H1 (cell line): Measurements from ENCODE around the gene SMIM15. TPM values are rescaled to one million over a fixed set of nuclear protein-coding genes. Genes with fewer than 3 reads are reported as not detected.
"Not testable (repeated sequence)": the region's sequence is repeated elsewhere in the genome, so short reads cannot be mapped to it uniquely, and the experiment has no call there.

ENCODE experiments used
- CTCF ChIA-PET: fragments of 300-600 bp; sonication (Branson Sonifier 250); formaldehyde crosslinking; loops from one replicate; lab custom pipeline; 2021; ENCODE audit not compliant: partially characterized antibody; lab: Charles Lee
- POLR2A ChIA-PET: fragments of 300-600 bp; sonication (Branson Sonifier 250); formaldehyde crosslinking; loops from one replicate; lab custom pipeline; 2021; ENCODE audit warnings: inconsistent platforms; ENCODE audit not compliant: partially characterized antibody; lab: Charles Lee
- DNase-seq, 2 experiments: peaks; one replicate each; pipeline versions ENCODE4 v3.0.0 to v3.0.0-alpha.2; 2010 to 2022; ENCODE audit warnings: low spot score in 2 of 2, low read depth in 1 of 2, mixed read lengths in 1 of 2
- FAIRE-seq: peaks from 2 replicates; lab custom pipeline; 2011; peaks lifted over from hg19 to GRCh38; lab: Jason Lieb, UNC
- H2AFZ ChIP-seq: 2 replicates; pipeline ENCODE4 v1.8.1; 2012; ENCODE audit warnings: low read length, inconsistent platforms
- H2AK5ac ChIP-seq: 2 replicates; pipeline ENCODE4 v1.6.1; 2013; ENCODE audit warnings: low read depth, low read length
- H2BK120ac ChIP-seq: replicated peaks from 2 replicates; pipeline ENCODE3; 2013; ENCODE audit warnings: low read depth, low read length, inconsistent platforms
- H2BK12ac ChIP-seq: 2 replicates; pipeline ENCODE4 v1.6.1; 2013; ENCODE audit warnings: low read depth, low read length
- H2BK15ac ChIP-seq: 2 replicates; pipeline ENCODE4 v1.6.1; 2013; ENCODE audit warnings: low read length
- H2BK20ac ChIP-seq: 2 replicates; pipeline ENCODE4 v1.6.1; 2013; ENCODE audit warnings: low read length
- H2BK5ac ChIP-seq: 2 replicates; pipeline ENCODE4 v1.6.1; 2013; ENCODE audit warnings: low read depth, low read length
- H3K14ac ChIP-seq: 2 replicates; pipeline ENCODE4 v1.6.1; 2013; ENCODE audit warnings: inconsistent platforms; ENCODE audit not compliant: insufficient read length
- H3K18ac ChIP-seq: 2 replicates; pipeline ENCODE4 v1.6.1; 2013; ENCODE audit warnings: low read length; ENCODE audit errors: extremely low read depth
- H3K23ac ChIP-seq: 2 replicates; pipeline ENCODE4 v1.6.1; 2013; ENCODE audit warnings: inconsistent platforms; ENCODE audit not compliant: insufficient read length
- H3K23me2 ChIP-seq: 2 replicates; pipeline ENCODE4 v1.6.1; 2013; ENCODE audit warnings: low read depth, low read length
- H3K27ac ChIP-seq: 2 replicates; pipeline ENCODE4 v1.6.1; 2011; ENCODE audit warnings: low read depth, low read length, inconsistent platforms
- H3K27me3 ChIP-seq, 4 experiments: replicated peaks in 1 of 4; 1 replicate in 1 of 4; 2 replicates in 3 of 4; pipeline versions ENCODE4 v1.6.1 to v1.8.1; 2011 to 2013; ENCODE audit warnings: low read length in 3 of 4, mild to moderate bottlenecking in 3 of 4, inconsistent platforms in 2 of 4, mixed read lengths in 2 of 4, moderate library complexity in 1 of 4; ENCODE audit not compliant: control insufficient read depth in 3 of 4, insufficient read depth in 3 of 4; ENCODE audit errors: extremely low read depth in 1 of 4
- H3K36me3 ChIP-seq, 4 experiments: 2 replicates each; pipeline versions ENCODE4 v1.6.1 to v1.8.1; 2011 to 2013; ENCODE audit warnings: mild to moderate bottlenecking in 4 of 4, low read length in 3 of 4, moderate library complexity in 2 of 4, control low read depth in 1 of 4, inconsistent platforms in 1 of 4; ENCODE audit not compliant: insufficient read depth in 4 of 4, control insufficient read depth in 2 of 4
- H3K4ac ChIP-seq: replicated peaks from 2 replicates; pipeline ENCODE3; 2013; ENCODE audit warnings: low read length, low read depth, mixed read lengths, inconsistent platforms; ENCODE audit not compliant: insufficient read length
- H3K4me1 ChIP-seq, 4 experiments: replicated peaks in 1 of 4; 1 replicate in 1 of 4; 2 replicates in 3 of 4; pipeline versions ENCODE4 v1.6.1 to v1.8.1; 2011 to 2013; ENCODE audit warnings: low read length in 3 of 4, inconsistent platforms in 2 of 4, mixed read lengths in 1 of 4; ENCODE audit not compliant: insufficient read depth in 4 of 4, control insufficient read depth in 3 of 4
- H3K4me2 ChIP-seq, 2 experiments: 2 replicates each; pipeline versions ENCODE4 v1.6.1 to v1.8.1; 2011 to 2013; ENCODE audit warnings: low read depth in 2 of 2, low read length in 2 of 2, control low read depth in 1 of 2, inconsistent platforms in 1 of 2, mild to moderate bottlenecking in 1 of 2; ENCODE audit not compliant: insufficient read depth in 1 of 2
- H3K4me3 ChIP-seq, 4 experiments: fragments of 200-600, 300-600 bp in 1 of 4; sonication (generic), shearing (Covaris generic), sonication (Bioruptor Twin) in 1 of 4; 2 replicates each; pipeline versions ENCODE4 v1.5.1 to v1.8.1; 2011 to 2016; ENCODE audit warnings: low read length in 4 of 4, low read depth in 3 of 4, control low read depth in 2 of 4, inconsistent platforms in 2 of 4, mild to moderate bottlenecking in 2 of 4, mixed read lengths in 1 of 4, moderate library complexity in 1 of 4; ENCODE audit not compliant: insufficient read depth in 2 of 4; ENCODE audit errors: extremely low read depth in 1 of 4
- H3K56ac ChIP-seq: replicated peaks from 2 replicates; pipeline ENCODE3; 2013; ENCODE audit warnings: low read depth, mild to moderate bottlenecking, mixed read lengths, low read length, inconsistent platforms; ENCODE audit not compliant: insufficient read length
- H3K79me1 ChIP-seq: 2 replicates; pipeline ENCODE4 v1.6.1; 2013; ENCODE audit warnings: low read depth, low read length, control low read depth
- H3K79me2 ChIP-seq, 2 experiments: 2 replicates each; pipeline versions ENCODE4 v1.6.1 to v1.8.1; 2012 to 2013; ENCODE audit warnings: low read length in 2 of 2, mild to moderate bottlenecking in 2 of 2, inconsistent platforms in 1 of 2; ENCODE audit not compliant: insufficient read depth in 2 of 2, control insufficient read depth in 1 of 2
- H3K9ac ChIP-seq, 4 experiments: replicated peaks in 1 of 4; 1 replicate in 1 of 4; 2 replicates in 3 of 4; pipeline versions ENCODE4 v1.6.1 to v1.8.1; 2011 to 2013; ENCODE audit warnings: low read depth in 3 of 4, low read length in 3 of 4, control low read depth in 2 of 4, mild to moderate bottlenecking in 2 of 4, moderate library complexity in 2 of 4, inconsistent platforms in 1 of 4; ENCODE audit errors: extremely low read depth in 1 of 4
- H3K9me3 ChIP-seq, 2 experiments: 2 replicates each; pipeline versions ENCODE4 v1.6.1 to v1.8.1; 2012 to 2013; ENCODE audit warnings: mild to moderate bottlenecking in 2 of 2, moderate library complexity in 2 of 2, control low read depth in 1 of 2, inconsistent platforms in 1 of 2, low read depth in 1 of 2, low read length in 1 of 2, mixed read lengths in 1 of 2; ENCODE audit not compliant: insufficient read depth in 2 of 2
- H4K20me1 ChIP-seq, 2 experiments: replicated peaks in 1 of 2; 2 replicates each; pipeline versions ENCODE3 to v1.8.1; 2011 to 2013; ENCODE audit warnings: inconsistent platforms in 2 of 2, low read length in 2 of 2, mild to moderate bottlenecking in 1 of 2; ENCODE audit not compliant: insufficient read depth in 2 of 2, control insufficient read depth in 1 of 2
- H4K5ac ChIP-seq: 2 replicates; pipeline ENCODE4 v1.6.1; 2013; ENCODE audit warnings: low read length, low read depth, mixed read lengths, inconsistent platforms; ENCODE audit not compliant: insufficient read length
- H4K8ac ChIP-seq: 2 replicates; pipeline ENCODE4 v1.8.0; 2013; ENCODE audit warnings: mild to moderate bottlenecking, moderate library complexity, low read length, inconsistent platforms; ENCODE audit not compliant: insufficient read depth; ENCODE audit errors: extremely low read depth
- H4K91ac ChIP-seq: replicated peaks from 2 replicates; pipeline ENCODE3; 2013; ENCODE audit warnings: low read length, mixed read lengths, inconsistent platforms; ENCODE audit not compliant: insufficient read length
- polyA plus RNA-seq, 7 experiments: library from polyadenylated mRNA; depleted of rRNA in 3 of 7; stranded (reverse) in 5 of 7; unstranded in 2 of 7; fragments of >200 nt in 5 of 7; fragments of 200-250 nt in 2 of 7; gene quantifications; 1 replicate in 5 of 7; 2 replicates in 1 of 7; 4 replicates in 1 of 7; pipeline versions ENCODE4 v1.2.1 to v1.2.3, GENCODE V29; 2011 to 2013; ENCODE audit warnings: missing spikeins in 2 of 7, mixed read lengths in 2 of 7
- total RNA-seq: library from RNA; stranded (reverse); fragmentation: NEBNext Ultra II Directional; extraction: Animal tissue kit (Norgen Biotek cat#: 25700); gene quantifications from 2 replicates; pipeline ENCODE4 v1.2.1, GENCODE V29; 2021

Gene SMIM15
- total and polyA plus RNA-seq, 2 of the 8 experiments (the other 6 are each of a cell fraction or from before 2014, with no cell fraction given), result 17.6 to 53.1 TPM

- H4K8ac ChIP-seq, H3K4me1 ChIP-seq, H3K79me2 ChIP-seq, H2BK120ac ChIP-seq, H3K27ac ChIP-seq, H2AK5ac ChIP-seq, H2BK15ac ChIP-seq, H3K14ac ChIP-seq, H3K9ac ChIP-seq, H3K27me3 ChIP-seq, H3K23me2 ChIP-seq, H3K79me1 ChIP-seq, H3K56ac ChIP-seq, H3K4me3 ChIP-seq, H4K5ac ChIP-seq, DNase-seq, FAIRE-seq, H3K9me3 ChIP-seq, H4K20me1 ChIP-seq, CTCF ChIA-PET, H3K18ac ChIP-seq, H2BK12ac ChIP-seq, H3K4ac ChIP-seq, H3K36me3 ChIP-seq, H2BK20ac ChIP-seq, H2AFZ ChIP-seq, H4K91ac ChIP-seq, H3K23ac ChIP-seq, H3K4me2 ChIP-seq, H2BK5ac ChIP-seq: not testable (repeated sequence)
- POLR2A ChIA-PET, result interaction anchor here (0.6 kb wide), 1 partner anchor 461 kb away, joined by 4 read pairs; no protein-coding TSS in a partner anchor
Observed at GRCh38 chr5:61187352-61187751, 25.1 kb upstream of the SMIM15 start.
